Omental fat pad (tissue), 4 donors: ENCODE results near the gene ITIH5. TPM values are rescaled to one million over a fixed set of nuclear protein-coding genes. Genes with fewer than 3 reads are reported as not detected.

Experiments
- ATAC-seq: fragments of 150-250 bp; one replicate; pipeline ENCODE4 v1.9.1; 2016; ENCODE audit warnings: mild to moderate bottlenecking, moderate library complexity; ENCODE audit not compliant: low FRiP score
- DNase-seq: peaks from one replicate; pipeline ENCODE4 v3.0.0-alpha.2; 2019; ENCODE audit warnings: low spot score
- total RNA-seq, 4 donors: library from RNA; depleted of rRNA; stranded (reverse); fragments of >200 nt; gene quantifications; one replicate each; pipeline ENCODE4 v1.1.0, GENCODE V29; 2016
- TF ChIP-seq, protein P1 (sequence below), 3 donors: fragments of 450-650 bp; IDR thresholded peaks; one replicate each; pipeline ENCODE4 v1.5.1; 2016 to 2017; ENCODE audit warnings: antibody characterized with exemption in 3 of 3, mild to moderate bottlenecking in 3 of 3, moderate library complexity in 2 of 3

The ITIH5 gene
- total RNA-seq, 4 donors from 2014 or later = 50.0 to 263 (median 97.9) TPM

DNA sequence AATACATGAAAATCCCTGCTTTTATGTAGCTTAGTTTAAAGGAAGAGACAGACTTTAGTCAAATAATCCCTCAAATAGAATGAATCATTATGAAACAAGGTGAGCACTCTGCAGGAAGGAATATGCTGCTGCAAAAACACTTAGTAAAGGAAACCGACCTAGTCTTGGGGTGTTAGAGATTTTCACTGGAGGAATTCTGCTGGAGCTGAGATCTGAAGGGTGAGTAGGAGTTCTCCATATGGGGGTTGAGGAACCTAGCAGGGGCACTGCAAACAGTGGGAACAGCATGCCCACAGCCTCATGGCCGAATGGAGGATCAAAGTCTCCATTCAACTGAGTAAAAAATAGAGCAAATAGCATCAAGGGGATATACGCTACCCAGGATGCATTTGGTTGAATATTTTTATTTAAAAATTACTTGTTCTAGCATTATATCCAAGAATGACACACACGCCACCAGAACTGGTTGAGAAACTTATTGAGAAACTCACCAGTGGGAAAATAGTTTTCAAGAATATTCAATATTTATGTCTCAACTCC lies 39.8 kb upstream of the ITIH5 start:
- ATAC-seq (no peak), DNase-seq (no peak)
- TF ChIP-seq, protein P1, sequence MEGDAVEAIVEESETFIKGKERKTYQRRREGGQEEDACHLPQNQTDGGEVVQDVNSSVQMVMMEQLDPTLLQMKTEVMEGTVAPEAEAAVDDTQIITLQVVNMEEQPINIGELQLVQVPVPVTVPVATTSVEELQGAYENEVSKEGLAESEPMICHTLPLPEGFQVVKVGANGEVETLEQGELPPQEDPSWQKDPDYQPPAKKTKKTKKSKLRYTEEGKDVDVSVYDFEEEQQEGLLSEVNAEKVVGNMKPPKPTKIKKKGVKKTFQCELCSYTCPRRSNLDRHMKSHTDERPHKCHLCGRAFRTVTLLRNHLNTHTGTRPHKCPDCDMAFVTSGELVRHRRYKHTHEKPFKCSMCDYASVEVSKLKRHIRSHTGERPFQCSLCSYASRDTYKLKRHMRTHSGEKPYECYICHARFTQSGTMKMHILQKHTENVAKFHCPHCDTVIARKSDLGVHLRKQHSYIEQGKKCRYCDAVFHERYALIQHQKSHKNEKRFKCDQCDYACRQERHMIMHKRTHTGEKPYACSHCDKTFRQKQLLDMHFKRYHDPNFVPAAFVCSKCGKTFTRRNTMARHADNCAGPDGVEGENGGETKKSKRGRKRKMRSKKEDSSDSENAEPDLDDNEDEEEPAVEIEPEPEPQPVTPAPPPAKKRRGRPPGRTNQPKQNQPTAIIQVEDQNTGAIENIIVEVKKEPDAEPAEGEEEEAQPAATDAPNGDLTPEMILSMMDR (IDR thresholded peaks at IDR 0.05) = no peak

GRCh38 chr10:7705341-7705740 lies 38.6 kb upstream of the ITIH5 start:
- no peak for DNase-seq
- ATAC-seq = no peak
- TF ChIP-seq, protein P1 (IDR thresholded peaks at IDR 0.05) = no peak

DNA sequence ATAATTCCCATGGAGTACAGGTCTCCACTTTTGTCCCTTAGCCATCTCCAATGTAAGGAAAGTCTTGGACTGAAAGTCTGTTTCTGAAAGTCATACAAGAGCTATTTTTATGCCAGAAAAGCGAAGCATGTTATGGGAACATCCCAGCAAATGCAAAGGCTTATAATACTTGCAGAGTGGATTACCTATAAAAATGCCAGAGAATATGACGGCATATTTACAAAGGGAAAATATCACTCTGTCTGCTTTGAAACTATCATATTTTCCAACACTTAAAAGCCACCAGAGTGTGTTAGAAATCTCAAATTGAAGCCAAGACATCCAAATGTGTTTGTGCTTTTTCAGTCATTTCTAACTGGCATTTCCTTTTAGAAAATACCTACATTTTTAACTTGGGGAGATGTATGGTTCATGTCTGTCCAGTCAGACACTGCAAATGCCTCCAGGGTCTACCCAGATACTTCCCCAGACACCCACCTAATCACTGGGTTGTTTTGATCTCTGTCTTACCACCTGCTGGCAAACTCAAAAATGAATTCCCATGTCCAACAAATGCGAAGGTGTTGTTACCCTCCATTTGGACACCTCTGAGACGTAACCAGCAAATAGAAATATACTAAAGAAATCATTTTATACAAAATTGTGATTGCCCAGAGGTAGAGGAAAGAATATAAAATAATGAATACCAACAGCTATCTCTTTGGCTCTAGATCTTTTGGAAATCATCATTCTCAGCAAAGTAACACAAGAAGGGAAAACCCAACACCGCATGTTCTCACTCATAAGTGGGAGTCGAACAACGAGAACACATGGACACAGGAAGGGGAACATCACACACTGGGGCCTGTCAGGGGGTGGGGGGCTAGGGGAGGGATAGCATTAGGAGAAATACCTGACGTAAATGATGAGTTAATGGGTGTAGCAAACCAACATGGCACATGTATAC lies 37.6 kb upstream of the ITIH5 start:
- ATAC-seq (no peak), DNase-seq (no peak)
- TF ChIP-seq, protein P1 (IDR thresholded peaks at IDR 0.05) = no peak

GRCh38 chr10:7703140-7703539 lies 36.4 kb upstream of the ITIH5 start, which contains the start of gene ITIH2:
ITIH2 (plus strand) TSS chr10:7703316; CDS start chr10:7703435, 119 bp downstream.
- no peak for ATAC-seq
- no peak for DNase-seq
- TF ChIP-seq, protein P1 (IDR thresholded peaks at IDR 0.05) = no peak

DNA sequence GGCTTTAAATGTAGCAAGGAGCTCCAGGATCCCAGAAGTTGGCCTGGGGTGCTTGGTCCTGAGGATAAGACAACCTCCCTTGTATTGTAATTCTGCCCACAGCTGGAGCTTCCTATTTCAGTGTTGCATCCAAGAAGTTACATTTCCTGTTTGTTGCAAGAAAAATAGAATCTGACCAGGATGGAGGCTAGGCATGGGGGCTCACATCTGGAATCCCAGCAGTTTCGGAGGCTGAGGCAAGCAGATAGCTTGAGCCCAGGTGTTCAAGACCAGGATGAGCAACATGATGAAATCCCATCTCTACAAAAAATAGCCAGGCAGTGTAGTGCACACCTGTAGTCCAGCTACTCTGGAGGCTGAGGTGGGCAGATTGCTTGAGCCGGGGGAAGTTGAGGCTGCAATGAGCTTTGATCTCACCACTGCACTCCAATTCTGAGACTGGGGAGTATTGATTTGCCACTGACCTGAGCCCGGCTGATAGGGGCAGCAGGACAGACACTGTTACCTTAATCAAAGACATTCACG lies 35.6 kb upstream of the ITIH5 start:
- TF ChIP-seq, protein P1 (IDR thresholded peaks at IDR 0.05) = no peak
- no peak for ATAC-seq

GRCh38 chr10:7701158-7701742 lies 34.5 kb upstream of the ITIH5 start:
- ATAC-seq (no peak), DNase-seq (no peak)
- TF ChIP-seq, protein P1 (IDR thresholded peaks at IDR 0.05) = no peak

More for the DNA sequence above, 35.6 kb upstream of the ITIH5 start:
- no peak for DNase-seq
